Measurements from ENCODE around the gene OCA2.

OCA2 gene

GRCh38 chr15:28104326-28104725 lies 5.2 kb upstream of the OCA2 start:
- DNase-seq (ENCODE audit: low spot score), result no peak

- DNase-seq (ENCODE audit: low spot score), result no peak
Measured at GRCh38 chr15:28103831-28104230, 4.7 kb upstream of the OCA2 start.

GRCh38 chr15:28101983-28102441 lies 2.9 kb upstream of the OCA2 start:
- no peak for DNase-seq (ENCODE audit: low spot score)

- DNase-seq (ENCODE audit: low spot score), result no peak
Measured at GRCh38 chr15:28101201-28101600, 2.1 kb upstream of the OCA2 start.

- DNase-seq (ENCODE audit: low spot score), result no peak
Measured at GRCh38 chr15:28100516-28101195, 1.5 kb upstream of the OCA2 start.

GRCh38 chr15:28099555-28100140 lies 533 bp upstream of the OCA2 start:
- DNase-seq (ENCODE audit: low spot score), result no peak

- no peak for DNase-seq (ENCODE audit: low spot score)
Measured at GRCh38 chr15:28098360-28098765, 752 bp downstream of the OCA2 start.

GRCh38 chr15:28097656-28098359 lies 1.3 kb downstream of the OCA2 start:
- no peak for DNase-seq (ENCODE audit: low spot score)

GRCh38 chr15:28096670-28097431 lies 2.3 kb downstream of the OCA2 start:
- DNase-seq (ENCODE audit: low spot score), result no peak

GRCh38 chr15:28096411-28096669 lies 2.8 kb downstream of the OCA2 start:
- no peak for DNase-seq (ENCODE audit: low spot score)

- DNase-seq (ENCODE audit: low spot score), result no peak
Measured at GRCh38 chr15:28094732-28095521, 4.2 kb downstream of the OCA2 start.

GRCh38 chr15:28093752-28094535 lies 5.2 kb downstream of the OCA2 start:
- DNase-seq (ENCODE audit: low spot score), result no peak

GRCh38 chr15:28091313-28091712 lies 7.8 kb downstream of the OCA2 start:
- no peak for DNase-seq (ENCODE audit: low spot score)

- DNase-seq (ENCODE audit: low spot score), result no peak
Measured at GRCh38 chr15:28086175-28086703, 12.9 kb downstream of the OCA2 start.

- DNase-seq (ENCODE audit: low spot score), result no peak
Measured at GRCh38 chr15:28085489-28086174, 13.5 kb downstream of the OCA2 start.

GRCh38 chr15:28084547-28084946 lies 14.6 kb downstream of the OCA2 start:
- no peak for DNase-seq (ENCODE audit: low spot score)

- no peak for DNase-seq (ENCODE audit: low spot score)
Measured at GRCh38 chr15:28082891-28083684, 16.0 kb downstream of the OCA2 start.

GRCh38 chr15:28081594-28081993 lies 17.5 kb downstream of the OCA2 start:
- no peak for DNase-seq (ENCODE audit: low spot score)

- no peak for DNase-seq (ENCODE audit: low spot score)
Measured at GRCh38 chr15:28080386-28080785, 18.7 kb downstream of the OCA2 start.
